GM19240 (cell line): Measurements from ENCODE around the gene ARRB1.
"Not testable (repeated sequence)": the region's sequence is repeated elsewhere in the genome, so short reads cannot be mapped to it uniquely, and the experiment has no call there.

Experiments
- DNase-seq: peaks from one replicate; pipeline ENCODE4 v3.0.0; 2011; ENCODE audit warnings: low spot score; ENCODE audit not compliant: insufficient read length

Gene ARRB1

GRCh38 chr11:75371949-75372876 lies 20.8 kb upstream of the ARRB1 start:
- DNase-seq, result no peak

- no peak for DNase-seq
Observed at GRCh38 chr11:75369560-75370255, 18.2 kb upstream of the ARRB1 start.

GRCh38 chr11:75366826-75367225 lies 15.4 kb upstream of the ARRB1 start:
- DNase-seq, result not testable (repeated sequence)

- DNase-seq, result no peak
Observed at GRCh38 chr11:75365711-75366181, 14.3 kb upstream of the ARRB1 start.

- DNase-seq, result not testable (repeated sequence)
Observed at GRCh38 chr11:75362285-75362684, 10.8 kb upstream of the ARRB1 start.

GRCh38 chr11:75356613-75357012 lies 5.2 kb upstream of the ARRB1 start:
- no peak for DNase-seq

GRCh38 chr11:75355051-75355450 lies 3.6 kb upstream of the ARRB1 start:
- no peak for DNase-seq

GRCh38 chr11:75352588-75353206 lies 1.2 kb upstream of the ARRB1 start:
- DNase-seq, result no peak

GRCh38 chr11:75351791-75352587 lies 528 bp upstream of the ARRB1 start:
- DNase-seq, result no peak

- no peak for DNase-seq
Observed at GRCh38 chr11:75350743-75351540, 519 bp downstream of the ARRB1 start.

GRCh38 chr11:75350122-75350742 lies 1.2 kb downstream of the ARRB1 start:
- DNase-seq, result no peak

- DNase-seq, result no peak
Observed at GRCh38 chr11:75349521-75350116, 1.8 kb downstream of the ARRB1 start.

GRCh38 chr11:75347781-75348566 lies 3.5 kb downstream of the ARRB1 start:
- DNase-seq, result no peak

GRCh38 chr11:75346912-75347647 lies 4.4 kb downstream of the ARRB1 start:
- DNase-seq, result no peak

- DNase-seq, result no peak
Observed at GRCh38 chr11:75346296-75346695, 5.2 kb downstream of the ARRB1 start.

- DNase-seq, result no peak
Observed at GRCh38 chr11:75345455-75346160, 5.9 kb downstream of the ARRB1 start.

- no peak for DNase-seq
Observed at GRCh38 chr11:75344761-75345454, 6.6 kb downstream of the ARRB1 start.
